Right renal cortex interstitium (tissue), 3 donors: ENCODE data around the gene EPHB4. TPM values are rescaled to one million over a fixed set of nuclear protein-coding genes. Genes with fewer than 3 reads are reported as not detected.

ENCODE experiments used
- DNase-seq, 3 donors: peaks; one replicate each; pipeline ENCODE4 v3.0.0-alpha.2; 2013; ENCODE audit warnings: low read depth in 3 of 3, low spot score in 2 of 3
- polyA plus RNA-seq, 3 donors: library from polyadenylated mRNA; unstranded; fragments of 120-200 nt; gene quantifications; one replicate each; pipeline ENCODE4 v1.2.1, GENCODE V29; 2013; ENCODE audit not compliant: insufficient read length in 3 of 3

The EPHB4 gene
- polyA plus RNA-seq = 100 to 1,000 TPM in 1 of 3 donors, 10 to 100 TPM in 2; 77.9 to 101 (median 81.5) TPM

DNA sequence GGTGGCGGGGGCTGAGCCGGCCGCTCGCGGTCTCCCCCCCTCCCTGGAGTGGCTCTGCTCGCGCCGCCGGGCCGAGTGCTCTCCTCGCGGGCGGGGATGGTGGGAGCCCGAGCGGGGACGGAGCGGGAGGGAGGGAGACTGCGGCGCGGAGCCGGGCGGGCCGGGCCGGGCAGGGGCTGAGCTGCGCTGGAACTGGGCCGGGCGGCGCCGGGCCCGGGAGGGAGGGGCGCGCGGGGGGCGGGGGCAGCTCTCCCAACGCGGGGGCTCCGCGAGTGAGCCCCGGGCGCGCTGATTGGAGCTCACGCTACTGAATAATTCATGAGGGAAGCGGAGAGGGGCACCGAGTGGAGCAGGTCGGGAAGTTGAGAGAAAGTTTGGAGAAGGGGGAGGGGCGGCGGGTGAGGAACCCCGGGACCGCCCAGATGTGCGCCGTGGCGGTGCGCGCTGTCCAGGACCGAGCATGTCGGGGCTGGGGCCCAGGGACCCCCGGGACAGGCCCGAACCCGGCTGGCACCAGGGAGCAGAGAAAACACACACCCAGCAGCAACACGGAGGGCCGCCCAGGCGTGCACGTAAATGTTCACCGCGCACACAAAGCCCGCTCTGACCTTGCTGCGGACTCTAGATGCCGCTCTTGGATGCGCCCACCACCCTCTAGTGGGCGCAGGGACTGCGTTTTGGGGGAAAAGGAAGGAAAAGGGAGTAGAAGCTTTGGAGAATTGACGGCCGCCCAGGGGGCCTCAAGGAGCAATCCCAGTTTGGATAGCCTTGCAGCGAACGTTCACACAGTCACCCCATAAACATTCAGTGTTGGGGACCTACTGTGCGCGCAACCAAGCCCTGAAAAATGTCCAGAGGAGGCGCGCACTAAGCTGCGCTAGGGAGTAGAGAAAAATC, at the start of gene EPHB4:
Gene EPHB4 (minus strand): TSS at position 194 of the 897 bp plus-strand sequence. CDS start 493 bp downstream, outside the sequence.
- peak in 1 of 3 donors; percentile 83 for DNase-seq

DNA sequence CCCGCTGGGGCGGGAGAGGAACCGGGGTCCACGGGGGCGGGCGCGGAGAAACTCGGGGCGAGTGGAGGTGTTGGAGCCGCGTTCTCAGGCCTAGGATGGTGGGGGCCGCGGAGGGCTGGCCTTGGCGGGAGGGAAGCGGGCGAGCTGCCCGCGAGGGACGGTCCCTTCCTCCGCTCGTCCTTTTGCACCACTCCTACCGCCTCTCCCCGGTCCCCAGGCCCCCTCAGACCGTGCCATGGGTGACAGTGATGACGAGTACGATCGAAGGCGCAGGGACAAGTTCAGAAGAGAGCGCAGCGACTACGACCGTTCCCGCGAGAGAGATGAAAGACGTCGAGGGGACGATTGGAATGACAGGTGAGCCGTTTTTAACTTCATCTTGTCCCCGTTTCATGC, 48.0 kb upstream of the EPHB4 start:
- no peak for DNase-seq

DNA sequence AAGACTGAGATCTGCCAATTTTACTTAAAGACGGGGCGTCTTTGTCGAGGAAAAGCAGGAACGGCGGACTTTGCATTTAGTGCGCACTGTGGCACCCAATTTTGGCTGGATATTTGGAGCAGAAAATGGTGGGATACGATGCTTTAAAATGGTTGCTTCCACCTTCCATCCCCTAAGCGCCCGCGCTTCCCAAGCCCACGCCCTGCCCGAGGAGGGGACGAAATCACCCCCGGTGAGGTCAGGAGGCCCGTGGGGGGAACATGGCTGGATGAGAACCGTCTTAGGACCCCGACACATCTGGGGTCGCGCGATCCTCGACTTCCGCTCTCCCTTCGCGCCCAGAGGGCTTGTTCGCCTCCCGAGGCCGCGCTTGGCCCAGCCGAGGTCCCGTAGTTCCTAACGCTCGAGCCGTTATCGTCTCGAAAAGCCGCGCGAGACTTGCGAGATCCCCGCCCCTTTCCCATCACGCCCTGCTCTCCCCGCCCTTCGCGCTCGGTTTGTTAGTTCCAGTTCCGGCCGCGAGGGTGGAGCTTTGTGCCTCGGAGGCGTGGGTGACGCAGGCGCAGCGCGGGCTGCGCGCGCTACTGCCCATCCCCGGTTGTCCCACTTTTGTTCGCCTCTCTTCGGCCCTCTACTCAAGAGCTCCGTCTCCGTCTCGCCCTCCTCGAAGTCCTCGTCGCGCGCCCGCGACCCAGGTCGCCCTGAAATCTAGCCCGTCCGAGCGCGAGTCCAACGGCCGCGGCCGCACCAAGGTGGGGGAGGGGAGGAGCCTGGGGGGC, 47.4 kb upstream of the EPHB4 start, which contains the start of gene SRRT:
Gene SRRT (plus strand): TSS at position 527 of the 779 bp plus-strand sequence. CDS start 488 bp downstream, outside the sequence.
- peak; percentile 93 to 99 (median 96) for DNase-seq

DNA sequence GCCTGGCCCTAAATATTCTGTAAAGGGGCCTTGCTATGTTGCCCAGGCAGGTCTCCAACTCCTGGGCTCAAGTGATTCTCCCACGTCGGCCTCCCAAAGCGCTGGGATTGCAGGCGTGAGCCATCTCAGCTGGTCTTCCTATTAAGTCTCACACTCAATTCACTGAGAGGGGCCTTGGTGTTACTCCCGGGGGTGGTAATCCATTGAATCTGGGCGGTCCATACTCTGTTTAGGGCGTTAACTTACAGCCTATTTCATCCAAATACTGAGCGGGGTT, 46.9 kb upstream of the EPHB4 start:
- no peak for DNase-seq

DNA sequence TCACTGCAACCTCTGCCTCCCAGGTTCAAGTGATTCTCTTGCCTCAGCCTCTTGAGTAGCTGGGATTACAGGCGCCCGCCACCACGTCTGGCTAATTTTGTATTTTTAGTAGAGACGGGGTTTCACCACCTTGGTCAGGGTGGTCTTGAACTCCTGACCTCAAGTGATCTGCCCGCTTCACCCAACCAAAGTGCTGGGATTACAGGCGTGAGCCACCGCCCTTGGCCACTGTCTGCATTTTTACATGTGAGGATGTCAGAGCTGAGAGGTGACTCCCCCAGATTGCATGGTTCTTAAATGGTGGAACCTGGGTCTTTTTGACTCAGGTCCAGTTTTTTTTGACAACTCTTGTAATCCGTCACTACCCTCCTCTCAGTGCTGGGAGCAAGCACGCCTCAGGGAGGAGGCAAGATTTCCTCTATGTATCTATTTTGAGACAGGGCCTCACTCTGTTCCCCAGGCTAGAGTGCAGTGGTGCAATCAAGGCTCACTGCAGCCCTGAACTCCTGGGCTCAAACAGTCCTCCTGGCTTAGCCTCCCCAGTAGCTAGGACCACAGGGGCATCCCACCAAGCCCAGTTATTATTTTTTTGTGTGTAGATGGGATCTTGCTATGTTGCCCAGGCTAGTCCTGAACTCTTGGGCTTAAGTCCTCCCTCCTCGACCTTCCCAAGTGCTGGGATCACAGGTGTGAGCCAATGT, 46.4 kb upstream of the EPHB4 start:
- DNase-seq = no peak

DNA sequence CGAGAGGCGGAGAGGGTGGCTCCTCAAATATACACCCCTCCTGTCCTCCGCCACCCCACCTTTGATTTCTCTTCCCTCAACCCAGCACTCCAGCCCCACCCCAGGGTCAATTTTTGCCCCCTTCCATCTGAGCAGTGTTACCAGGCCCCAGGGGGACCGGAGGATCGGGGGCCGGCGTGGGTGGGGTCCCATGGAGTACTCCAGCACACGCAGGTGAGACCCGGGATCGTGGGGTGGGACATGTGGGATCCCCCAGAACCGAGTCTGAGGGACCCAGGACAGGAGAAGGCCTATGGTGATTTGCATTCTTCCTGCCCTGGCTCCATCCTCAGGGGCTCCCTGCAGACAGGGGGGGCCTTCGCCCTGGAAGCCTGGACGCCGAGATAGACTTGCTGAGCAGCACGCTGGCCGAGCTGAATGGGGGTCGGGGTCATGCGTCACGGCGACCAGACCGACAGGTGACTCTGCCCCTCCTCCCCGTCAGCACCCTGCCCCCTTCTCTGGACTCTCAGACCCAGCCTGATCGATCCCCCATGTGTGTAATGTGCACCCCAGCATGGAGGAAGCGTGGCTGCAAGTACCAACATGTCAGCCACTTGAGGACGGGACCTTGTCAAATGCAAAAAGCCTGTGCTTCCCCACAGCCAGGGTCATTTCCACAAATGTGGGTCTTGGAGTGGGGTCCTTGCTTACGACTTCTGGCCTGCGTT, 40.6 kb upstream of the EPHB4 start:
- no peak for DNase-seq

DNA sequence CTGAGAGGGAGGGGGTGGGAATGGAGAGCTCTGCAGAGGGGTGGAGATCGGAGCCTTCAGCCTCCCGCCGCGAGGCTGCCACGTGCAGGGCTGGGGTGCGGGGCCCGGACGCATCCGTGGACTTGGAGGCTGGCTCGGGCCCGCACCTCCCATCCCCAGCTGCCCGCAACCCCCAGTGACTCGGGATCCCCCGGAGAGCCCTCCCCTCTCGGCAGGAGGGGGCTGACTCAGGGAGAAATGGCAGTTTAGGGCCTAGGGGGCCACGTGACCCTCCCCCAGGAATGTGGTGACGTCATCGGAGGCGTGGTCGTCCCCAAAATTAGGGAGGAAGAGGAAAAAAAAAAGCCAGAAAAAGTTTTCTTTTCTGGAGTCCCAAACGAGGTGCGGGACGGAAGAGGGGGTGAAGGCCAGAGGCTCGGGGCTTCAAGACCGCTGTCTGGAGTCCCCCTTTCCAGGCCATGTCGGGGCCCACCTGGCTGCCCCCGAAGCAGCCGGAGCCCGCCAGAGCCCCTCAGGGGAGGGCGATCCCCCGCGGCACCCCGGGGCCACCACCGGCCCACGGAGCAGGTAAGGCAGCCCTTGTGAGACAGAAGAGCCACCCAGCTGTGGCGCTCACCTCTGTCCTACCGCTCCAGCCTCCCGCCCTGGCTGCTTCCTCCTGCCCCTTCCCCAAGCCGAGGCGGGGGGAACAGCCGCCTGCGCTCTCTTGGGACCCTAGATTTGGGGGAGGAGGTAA, 39.9 kb upstream of the EPHB4 start, which contains the start of gene TRIP6:
Gene TRIP6 (plus strand): TSS at position 348 of the 736 bp plus-strand sequence. CDS start 111 bp downstream, at position 459.
- DNase-seq = peak; percentile 83 to 87 (median 84)

DNA sequence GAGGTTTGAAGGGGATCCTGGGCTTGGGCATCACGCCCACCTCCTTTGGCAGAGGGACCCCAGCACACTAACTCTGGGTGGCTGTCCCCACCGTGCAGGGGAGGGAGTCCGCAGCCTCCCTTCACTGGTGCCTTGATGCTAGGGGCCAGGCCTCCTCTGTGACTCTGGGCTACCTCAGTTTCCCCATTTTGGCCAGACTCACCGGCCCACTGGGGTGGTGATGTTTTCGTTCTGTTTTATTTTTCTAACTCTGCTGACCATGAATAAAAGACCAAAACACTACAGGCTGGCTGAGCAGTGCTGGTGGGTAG, 39.4 kb upstream of the EPHB4 start:
- no peak for DNase-seq

DNA sequence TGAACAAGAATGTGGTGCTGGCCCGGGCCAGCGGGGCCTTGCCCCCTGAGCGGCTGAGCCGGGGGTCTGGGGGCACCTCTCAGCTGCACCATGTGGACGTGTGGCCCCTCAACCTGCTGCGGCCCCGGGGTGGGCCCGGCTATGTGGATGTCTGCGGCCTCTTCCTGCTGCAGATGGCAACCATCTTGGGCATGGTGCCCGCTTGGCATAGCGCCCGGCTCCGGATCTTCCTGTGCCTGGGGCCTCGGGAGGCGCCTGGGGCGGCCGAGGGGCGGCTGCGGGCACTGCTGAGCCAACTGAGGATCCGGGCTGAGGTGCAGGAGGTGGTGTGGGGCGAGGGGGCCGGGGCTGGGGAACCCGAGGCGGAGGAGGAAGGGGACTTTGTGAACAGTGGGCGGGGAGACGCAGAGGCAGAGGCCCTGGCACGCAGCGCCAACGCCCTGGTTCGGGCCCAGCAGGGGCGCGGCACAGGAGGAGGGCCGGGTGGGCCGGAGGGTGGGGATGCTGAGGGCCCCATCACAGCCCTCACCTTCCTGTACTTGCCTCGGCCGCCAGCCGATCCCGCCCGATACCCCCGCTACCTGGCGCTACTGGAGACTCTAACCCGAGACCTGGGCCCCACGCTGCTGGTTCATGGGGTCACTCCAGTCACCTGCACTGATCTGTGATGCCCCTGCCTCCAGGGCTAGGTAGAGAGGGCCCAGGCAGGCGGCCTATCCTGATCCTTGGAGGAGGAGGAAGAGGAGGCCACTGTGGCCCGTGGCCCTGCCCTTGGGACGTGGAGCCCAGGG, 38.8 kb upstream of the EPHB4 start:
- no peak for DNase-seq

DNA sequence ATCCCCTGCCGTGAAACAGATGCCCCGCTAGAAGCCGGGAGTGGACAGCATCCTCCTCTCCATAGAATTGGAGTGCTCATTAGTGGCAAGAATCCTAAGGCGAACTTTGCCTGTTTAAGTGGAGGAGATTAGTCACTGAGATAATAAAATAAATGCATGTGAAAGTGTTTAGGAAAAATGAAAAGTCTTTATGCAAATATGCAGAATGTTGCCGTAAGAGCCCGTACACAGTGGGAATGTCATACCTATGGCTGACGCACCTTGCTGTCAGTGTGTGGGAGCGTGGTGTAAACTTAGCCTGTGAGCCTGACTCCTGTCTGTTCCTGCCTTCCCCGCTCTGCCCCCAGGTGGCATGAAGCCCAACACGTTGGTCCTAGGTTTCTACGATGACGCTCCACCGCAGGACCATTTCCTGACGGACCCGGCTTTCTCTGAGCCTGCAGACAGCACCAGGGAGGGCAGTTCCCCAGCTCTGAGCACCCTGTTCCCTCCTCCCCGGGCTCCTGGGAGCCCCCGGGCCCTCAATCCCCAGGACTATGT, 38.1 kb upstream of the EPHB4 start:
- no peak for DNase-seq

DNA sequence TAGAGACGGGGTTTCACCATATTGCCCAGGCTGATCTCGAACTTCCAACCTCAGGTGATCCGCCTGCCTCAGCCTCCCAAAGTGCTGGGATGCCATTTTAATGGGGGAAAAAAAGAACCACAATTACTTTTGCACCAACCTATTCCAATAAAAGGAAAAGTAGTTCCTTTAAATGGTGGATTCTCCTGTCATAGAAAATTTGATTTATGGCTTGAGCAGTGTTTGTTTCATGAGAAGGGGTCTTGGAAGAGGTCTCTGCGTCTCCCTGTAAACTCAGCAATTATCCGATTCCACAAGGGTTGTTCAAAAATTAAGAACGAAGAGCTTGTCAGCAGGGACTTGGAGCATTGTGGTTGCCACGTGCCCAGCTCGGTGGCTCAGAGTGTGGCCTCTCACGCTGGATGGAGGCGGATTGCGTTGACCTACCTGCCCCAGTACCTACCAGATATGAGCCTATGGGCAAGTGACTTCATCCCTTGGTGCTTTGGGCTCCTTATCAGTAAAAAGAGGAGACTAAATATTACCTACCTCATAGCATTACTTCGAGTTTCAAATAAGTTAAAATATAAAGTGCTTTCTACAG, 37.0 kb upstream of the EPHB4 start:
- no peak for DNase-seq

DNA sequence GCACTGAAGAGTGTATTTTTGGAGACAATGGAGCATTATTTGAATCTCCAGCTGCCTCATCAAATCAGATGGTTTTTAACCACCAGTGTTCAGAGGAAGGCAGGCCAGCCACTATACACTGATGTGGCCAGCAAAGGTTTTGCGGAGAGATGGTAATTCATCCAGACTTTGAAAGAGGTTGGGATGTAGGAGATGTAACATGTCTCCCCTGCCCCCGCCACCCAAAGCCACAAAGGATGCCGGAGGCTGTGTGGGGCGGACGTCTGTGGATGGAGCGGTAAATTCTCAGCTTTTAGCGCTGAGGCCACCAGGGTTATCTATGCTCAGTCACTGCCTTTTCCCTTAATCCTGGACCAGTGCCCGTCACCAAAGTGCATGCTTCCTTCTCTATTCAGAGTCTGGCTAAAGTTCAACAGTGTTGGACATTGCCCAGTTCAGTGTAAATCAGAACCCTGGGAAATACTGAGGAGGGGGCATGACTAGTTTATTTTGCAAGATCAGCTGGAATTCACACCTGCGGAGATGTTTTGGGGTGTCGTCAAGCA, 36.2 kb upstream of the EPHB4 start:
- peak in 1 of 3 donors; percentile 21 for DNase-seq

DNA sequence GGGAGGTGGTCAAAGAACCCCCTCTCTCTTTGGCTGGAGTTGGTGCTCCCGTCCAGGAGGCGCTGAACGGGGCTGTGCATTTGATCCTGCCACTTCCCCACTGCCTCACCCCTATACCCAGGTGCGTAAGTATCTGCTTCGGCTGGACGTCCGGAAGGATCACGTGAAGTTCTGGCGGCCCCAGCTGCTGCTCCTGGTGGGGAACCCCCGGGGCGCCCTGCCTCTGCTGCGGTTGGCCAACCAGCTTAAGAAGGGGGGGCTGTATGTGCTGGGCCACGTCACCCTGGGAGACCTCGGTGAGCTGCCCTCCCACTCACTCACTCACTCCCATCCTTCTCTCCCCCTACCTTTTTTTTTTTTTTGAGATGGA, 34.3 kb upstream of the EPHB4 start:
- DNase-seq = no peak

DNA sequence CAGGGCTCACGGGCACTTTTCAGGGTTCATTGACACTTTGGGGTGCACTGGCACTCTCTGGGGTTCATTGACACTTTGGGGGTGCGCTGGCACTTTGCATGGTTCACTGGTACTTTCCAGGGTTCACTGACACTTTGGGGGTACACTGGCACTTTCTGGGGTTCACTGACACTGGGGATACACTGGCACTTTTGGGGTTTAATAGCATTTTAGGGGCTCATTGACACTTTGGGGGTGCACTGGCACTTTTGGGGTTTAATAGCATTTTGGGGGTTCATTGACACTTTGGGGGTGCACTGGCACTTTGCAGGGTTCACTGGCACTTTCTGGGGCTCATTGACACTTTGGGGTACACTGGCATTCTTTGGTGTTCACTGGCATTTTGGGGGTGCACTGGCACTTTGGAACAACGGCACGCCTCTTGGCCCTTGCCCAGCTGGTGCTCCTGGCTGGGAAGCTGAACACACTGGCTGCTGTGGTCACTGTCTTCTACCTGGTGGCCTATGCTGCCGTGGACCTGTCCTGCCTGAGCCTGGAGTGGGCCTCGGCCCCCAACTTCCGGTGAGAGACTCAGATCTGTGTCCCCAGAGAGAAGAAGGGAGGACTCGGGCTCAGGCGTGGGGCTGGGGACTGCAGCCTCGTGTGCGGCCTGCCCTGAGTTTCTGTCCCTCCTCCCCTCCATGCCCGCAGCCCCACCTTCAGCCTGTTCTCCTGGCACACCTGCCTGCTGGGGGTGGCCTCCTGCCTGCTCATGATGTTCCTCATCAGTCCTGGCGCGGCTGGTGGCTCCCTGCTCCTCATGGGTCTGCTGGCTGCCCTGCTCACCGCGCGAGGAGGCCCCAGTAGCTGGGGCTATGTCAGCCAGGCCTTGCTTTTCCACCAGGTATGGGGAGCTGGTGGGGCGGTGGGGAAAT, 33.6 kb upstream of the EPHB4 start:
- no peak for DNase-seq

DNA sequence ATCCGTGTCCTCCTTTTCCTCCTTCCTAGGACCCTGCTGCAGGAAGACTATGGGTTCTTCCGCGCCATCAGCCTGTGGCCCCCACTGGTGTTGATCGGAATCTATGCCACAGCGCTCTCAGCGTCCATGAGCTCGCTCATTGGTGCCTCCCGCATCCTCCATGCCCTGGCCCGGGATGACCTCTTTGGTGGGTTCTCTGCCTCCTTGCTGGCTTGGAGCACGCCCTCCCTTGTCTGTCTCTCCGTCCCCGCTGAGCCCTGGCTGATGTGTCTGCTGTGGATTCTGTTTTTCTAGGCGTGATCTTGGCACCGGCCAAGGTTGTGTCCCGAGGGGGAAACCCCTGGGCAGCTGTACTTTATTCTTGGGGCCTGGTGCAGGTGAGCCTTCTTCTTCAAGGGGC, 32.5 kb upstream of the EPHB4 start:
- no peak for DNase-seq

DNA sequence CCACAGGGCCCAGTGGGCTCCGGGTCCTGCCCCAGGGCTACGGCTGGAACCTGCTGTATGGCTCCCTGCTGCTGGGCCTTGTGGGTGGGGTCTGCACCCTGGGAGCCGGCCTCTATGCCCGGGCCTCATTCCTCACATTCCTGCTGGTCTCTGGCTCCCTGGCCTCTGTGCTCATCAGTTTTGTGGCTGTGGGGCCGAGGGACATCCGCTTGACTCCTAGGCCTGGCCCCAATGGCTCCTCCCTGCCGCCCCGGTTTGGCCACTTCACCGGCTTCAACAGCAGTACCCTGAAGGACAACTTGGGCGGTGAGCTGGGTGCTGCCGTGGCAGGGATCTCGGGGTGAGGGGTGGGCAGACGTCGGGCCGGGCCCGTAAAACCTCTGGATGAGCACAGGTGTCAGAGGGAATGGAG, 29.6 kb upstream of the EPHB4 start:
- DNase-seq = no peak

DNA sequence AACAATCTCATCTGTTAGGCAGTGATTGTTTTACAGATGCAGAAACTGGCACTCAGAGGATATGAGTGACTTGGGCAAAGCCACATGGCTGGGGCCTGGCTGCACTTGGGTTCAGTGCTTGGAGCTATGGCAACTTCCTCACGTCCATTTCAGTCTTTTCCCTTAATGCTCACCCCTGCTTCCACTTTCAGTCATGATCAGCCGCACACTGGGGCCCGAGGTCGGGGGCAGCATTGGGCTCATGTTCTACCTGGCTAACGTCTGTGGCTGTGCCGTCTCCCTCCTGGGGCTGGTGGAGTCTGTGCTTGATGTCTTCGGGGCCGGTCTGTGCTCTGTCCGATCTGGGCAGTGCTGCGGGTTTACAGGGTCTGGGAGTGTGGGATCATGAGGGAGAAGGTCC, 28.2 kb upstream of the EPHB4 start:
- no peak for DNase-seq
